Pancreas (tissue), 10 donors: ENCODE results near the gene SCAMP5. TPM values are rescaled to one million over a fixed set of nuclear protein-coding genes. Genes with fewer than 3 reads are reported as not detected.

Source experiments
- ATAC-seq, 4 donors: fragments of 200-7000 bp; cut with Tn5 transposase; one replicate each; pipeline versions ENCODE4 v1.8.0 to v1.9.1; 2020; ENCODE audit warnings: mild to moderate bottlenecking in 4 of 4, moderate library complexity in 4 of 4
- DNase-seq, 6 donors: peaks; one replicate each; pipeline ENCODE4 v3.0.0-alpha.2; 2020
- FAIRE-seq: peaks from 2 replicates; lab custom pipeline; 2012; peaks lifted over from hg19 to GRCh38; lab: Jason Lieb, UNC
- H3K27ac ChIP-seq, 4 donors: fragments of 200-600 bp; sonication (generic); 1 replicate in 3 of 4; 2 replicates in 1 of 4; pipeline versions ENCODE4 v1.5.0 to v1.8.0; 2020
- H3K27me3 ChIP-seq, 4 donors: fragments of 200-600 bp; one replicate each; pipeline ENCODE4 v1.8.0; 2021
- H3K36me3 ChIP-seq, 3 donors: fragments of 200-600 bp; sonication (generic) in 1 of 3; one replicate each; pipeline versions ENCODE4 v1.5.0 to v1.8.0; 2020 to 2021
- H3K4me1 ChIP-seq, 3 donors: fragments of 200-600 bp; one replicate each; pipeline ENCODE4 v1.8.0; 2021
- H3K4me3 ChIP-seq, 4 donors: fragments of 200-600 bp; sonication (generic) in 2 of 4; one replicate each; pipeline versions ENCODE4 v1.5.0 to v1.8.0; 2020 to 2021
- H3K9me3 ChIP-seq, 4 donors: fragments of 200-600 bp; one replicate each; pipeline ENCODE4 v1.8.0; 2021
- CTCF ChIP-seq, 4 donors: fragments of 200-600 bp; sonication (generic) in 3 of 4; IDR thresholded peaks; one replicate each; pipeline versions ENCODE4 v1.5.0 to v1.8.0; 2021; ENCODE audit warnings: antibody characterized with exemption in 4 of 4
- WGBS, 2 donors: extraction: QIAGEN DNeasy Blood & Tissue Kit; methylation state at CpG; one replicate each; pipeline ENCODE4 v1.1.7; 2013; 5-methylcytosine and 5-hydroxymethylcytosine counted together
- intact Hi-C, 3 donors: fragments of 100-400 bp; cut with DNase I; formaldehyde crosslinking; loops; one replicate each; pipeline versions ENCODE4 v1.11.1 to v1.14.2; 2022
- polyA plus RNA-seq, 2 donors: library from polyadenylated mRNA; stranded (reverse); fragments of 200-250 nt; gene quantifications; one replicate each; pipeline ENCODE4 v1.2.3, GENCODE V29; 2013
- total RNA-seq, 6 donors: library from RNA; stranded (reverse); fragmentation: NEBNext Ultra II Directional in 4 of 6; extraction: Animal tissue kit (Norgen Biotek cat#: 25700) in 4 of 6; gene quantifications; one replicate each; pipeline versions ENCODE4 v1.2.1 to v1.2.4, GENCODE V29; 2021 to 2023
- donor health status: healthy with polysubstance abuse.
- donor health status: DM: no; HTN: no; CAD: no; lungs with moderate emphysema.
- donor health status: DM: no; HTN: no; CAD: no.
- donor health status: control.
- donor health status: control.
- donor health status: Bipolar disorder and iron deficiency.
- donor health status: DM: yes; HTN: yes; CAD: no.
- donor health status: DM: no; HTN: no; CAD: no.
- donor health status: DM: no; HTN: no; CAD: no.
- donor health status: DM: yes; HTN: yes; CAD: no.

SCAMP5 gene
- total and polyA plus RNA-seq, 8 donors = 24.5 to 59.2 (median 38.8) TPM

- Histone ChIP-seq H3K27ac (no peak overlapping the region), H3K9me3 (no peaks in the 10 kb centered on the region), H3K36me3 (no peaks in the 10 kb centered on the region), H3K4me3 (peak overlapping the region in 2 of 4 donors; percentile 71 to 80), H3K27me3 (no peaks in the 10 kb centered on the region), H3K4me1 (peaks cover 5 to 16% (median 12%) of the 10 kb centered on the region in 3 donors)
- intact Hi-C loops = loop anchor here in 2 of 3 donors (10.0 kb wide), 2 partner anchors 250 to 320 kb away; partner anchors contain the start of gene C15orf39 (in 1 of the 2)
- FAIRE-seq = no peak
- no peak for TF ChIP-seq CTCF (IDR thresholded peaks at IDR 0.05)
- 83 to 85% methylated on average over 8 of the region's 8 CpGs for WGBS, 2 donors
- no peak for ATAC-seq
- peak in 1 of 6 donors; percentile 18 for DNase-seq
Measured at GRCh38 chr15:74955017-74955416, 40.3 kb upstream of the SCAMP5 start.

GRCh38 chr15:74955796-74956647 lies 39.3 kb upstream of the SCAMP5 start:
- no peaks in the 10 kb centered on the region for H3K9me3 ChIP-seq
- DNase-seq = peak; percentile 73 to 91 (median 82)
- H3K4me1 ChIP-seq = peaks cover 5 to 16% (median 12%) of the 10 kb centered on the region in 3 donors
- TF ChIP-seq CTCF (IDR thresholded peaks at IDR 0.05) = peak in 2 of 4 donors; percentile 16 to 17
- ATAC-seq = peak; percentile 55 to 75 (median 62)
- peak overlapping the region; percentile 65 to 91 (median 79) for H3K27ac ChIP-seq
- 14 to 17% methylated on average over 88 of the region's 88 CpGs for WGBS, 2 donors
- intact Hi-C loops = loop anchor here in 2 of 3 donors (10.0 kb wide), 2 partner anchors 249 to 321 kb away; partner anchors contain the start of gene C15orf39 (in 1 of the 2)
- H3K36me3 ChIP-seq = no peaks in the 10 kb centered on the region
- no peaks in the 10 kb centered on the region for H3K27me3 ChIP-seq
- peak overlapping the region; percentile 59 to 80 (median 70) for H3K4me3 ChIP-seq
- FAIRE-seq = no peak

- Histone ChIP-seq H3K27ac (peak within 1 kb of the TSS; percentile 65 to 91 (median 79)), H3K4me1 (peaks cover 5 to 16% (median 12%) of the 10 kb centered on the region in 3 donors), H3K27me3 (no peaks in the 10 kb centered on the region), H3K9me3 (no peaks in the 10 kb centered on the region), H3K4me3 (peak within 1 kb of the TSS; percentile 59 to 80 (median 70)), H3K36me3 (no peaks in the 10 kb centered on the region)
- TF ChIP-seq CTCF (IDR thresholded peaks at IDR 0.05) = no peak
- FAIRE-seq (no peak), ATAC-seq (peak; percentile 83 to 89 (median 86)), DNase-seq (peak; percentile 79 to 92 (median 86))
- WGBS, 2 donors = 1% methylated on average over 61 to 83 of the region's 83 CpGs
- intact Hi-C loops = loop anchor here in 2 of 3 donors (10.0 kb wide), 2 partner anchors 248 to 322 kb away; partner anchors contain the start of gene C15orf39 (in 1 of the 2)
Measured at GRCh38 chr15:74956648-74957475, 38.5 kb upstream of the SCAMP5 start, which contains the start of gene RPP25. Gene RPP25, minus strand, starts transcription at chr15:74956772. Its CDS starts 189 bp downstream, at chr15:74956583.

- DNase-seq (peak in 1 of 6 donors; percentile 57), ATAC-seq (no peak), FAIRE-seq (no peak)
- Histone ChIP-seq H3K9me3 (no peaks in the 10 kb centered on the region), H3K4me1 (peaks cover 5 to 16% (median 12%) of the 10 kb centered on the region in 3 donors), H3K27ac (peak overlapping the region; percentile 65 to 91 (median 79)), H3K27me3 (no peaks in the 10 kb centered on the region), H3K4me3 (peak overlapping the region; percentile 59 to 80 (median 70)), H3K36me3 (no peaks in the 10 kb centered on the region)
- intact Hi-C loops = loop anchor here in 2 of 3 donors (10.0 kb wide), 2 partner anchors 247 to 323 kb away; partner anchors contain the start of gene C15orf39 (in 1 of the 2)
- no peak for TF ChIP-seq CTCF (IDR thresholded peaks at IDR 0.05)
- 3% methylated on average over 28 of the region's 28 CpGs for WGBS, 2 donors
Measured at GRCh38 chr15:74957476-74958035, 37.8 kb upstream of the SCAMP5 start.
